ENCODE measurements around the gene ACD.
"Not testable (repeated sequence)": the region's sequence is repeated elsewhere in the genome, so short reads cannot be mapped to it uniquely, and the experiment has no call there.

Gene ACD

DNA sequence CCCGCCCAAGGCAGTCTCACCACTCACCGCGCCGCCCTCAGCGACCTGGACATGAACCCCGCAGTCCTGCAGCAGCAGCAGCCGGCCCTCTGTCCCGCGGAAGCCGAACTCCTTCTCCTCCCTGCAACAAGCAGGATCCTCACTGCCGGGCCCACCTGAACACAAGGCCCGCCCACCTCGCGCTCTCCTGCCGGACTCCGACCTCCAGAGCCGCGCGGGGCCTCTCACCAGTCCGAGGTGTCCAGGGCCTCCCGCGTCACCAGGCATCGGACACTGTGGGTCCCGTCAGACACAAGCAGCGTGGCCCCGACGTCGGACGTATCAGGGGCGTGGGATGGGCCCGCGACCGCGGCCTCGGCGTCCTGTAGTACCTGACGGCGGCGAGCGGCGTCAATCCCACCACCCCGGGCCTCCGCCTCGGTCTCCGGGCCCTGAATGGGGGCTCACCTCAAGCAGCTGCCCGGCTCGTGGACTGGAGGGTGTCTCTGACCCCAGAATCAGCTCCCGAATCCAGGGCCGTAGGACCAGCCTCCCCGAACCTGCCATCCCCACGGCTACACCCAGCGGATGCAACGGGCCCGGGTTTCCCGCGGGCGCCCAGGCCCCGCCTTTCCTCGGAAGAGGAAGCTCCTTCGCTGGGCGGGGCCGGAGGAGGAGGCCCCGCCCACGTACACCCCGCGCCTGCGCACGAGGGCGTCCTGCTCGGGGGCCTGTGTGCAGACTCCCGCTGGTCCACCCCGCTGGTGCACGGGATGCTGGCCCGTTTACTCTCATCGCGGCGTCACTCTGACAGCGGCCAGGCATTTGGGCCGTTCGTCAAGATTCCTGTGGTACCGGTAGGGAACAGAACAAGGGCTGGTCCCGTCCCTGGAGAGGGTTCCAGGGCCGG lies at the start of gene ACD:
TSS of gene ACD (minus strand) at position 586 of the 889 bp plus-strand sequence. CDS start at position 546, 40 bp downstream.
- ATAC-seq (replicated peaks) (peak; percentile 70 to 72), DNase-seq (peak; percentile 89)
- Mint-ChIP-seq H3K4me1 (peaks cover 26 to 50% of the 10 kb centered on the region in 2 donors), H3K27me3 (no peaks in the 10 kb centered on the region), H3K9me3 (no peaks in the 10 kb centered on the region), H3K27ac (peak within 1 kb of the TSS; percentile 97), H3K4me3 (peak within 1 kb of the TSS; percentile 87 to 99), H3K36me3 (peaks cover 22 to 27% of the 10 kb centered on the region in 2 donors)

DNA sequence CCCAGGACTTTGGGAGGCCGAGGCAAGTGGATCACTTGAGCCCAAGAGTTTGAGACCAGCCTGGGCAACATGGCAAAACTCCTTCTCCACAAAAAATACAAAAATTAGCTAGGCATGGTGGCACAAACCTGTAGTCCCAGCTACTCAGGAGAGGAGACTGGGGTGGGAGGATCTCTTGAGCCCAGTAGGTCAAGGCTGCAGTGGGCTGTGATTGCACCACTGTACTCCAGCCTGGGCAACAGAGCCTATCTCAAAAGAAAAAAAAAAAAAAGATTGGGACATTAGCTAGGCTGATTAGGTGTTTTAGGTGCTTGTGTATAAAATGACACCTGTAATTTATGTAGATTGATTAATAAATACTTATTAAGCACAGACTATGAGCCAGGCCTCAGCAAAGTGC lies 49.0 kb upstream of the ACD start:
- Mint-ChIP-seq H3K4me1 (peaks cover 8 to 9% of the 10 kb centered on the region in 2 donors), H3K36me3 (peaks cover 2 to 15% of the 10 kb centered on the region in 2 donors), H3K27ac (no peak overlapping the region), H3K9me3 (no peaks in the 10 kb centered on the region), H3K4me3 (no peak overlapping the region), H3K27me3 (no peaks in the 10 kb centered on the region)
- ATAC-seq (replicated peaks) (no peak), DNase-seq (no peak)

DNA sequence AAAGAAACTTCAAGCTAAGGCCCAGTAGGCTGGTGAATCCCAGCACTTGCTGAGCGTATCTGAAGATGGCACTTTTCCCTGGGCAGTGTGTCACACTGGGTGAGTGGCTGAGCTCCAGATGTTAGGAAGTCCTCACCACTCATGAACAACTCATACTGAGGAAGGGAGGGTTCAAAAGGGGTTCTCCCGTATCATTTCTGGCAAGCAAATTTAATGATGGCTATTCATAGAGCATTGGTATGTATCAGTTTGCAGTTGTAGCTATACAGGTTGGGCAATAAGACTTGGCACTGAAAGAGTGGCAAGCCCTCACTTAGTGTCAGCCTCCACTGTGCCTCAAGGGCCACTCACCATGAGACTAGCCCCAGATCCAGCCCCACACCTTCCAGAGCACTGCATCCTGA lies 48.3 kb upstream of the ACD start:
- peaks cover 5 to 15% of the 10 kb centered on the region in 2 donors for H3K36me3 Mint-ChIP-seq
- H3K27ac Mint-ChIP-seq = no peak overlapping the region
- peaks cover 8 to 9% of the 10 kb centered on the region in 2 donors for H3K4me1 Mint-ChIP-seq
- no peak for ATAC-seq (replicated peaks)
- H3K27me3 Mint-ChIP-seq = no peaks in the 10 kb centered on the region
- no peaks in the 10 kb centered on the region for H3K9me3 Mint-ChIP-seq
- H3K4me3 Mint-ChIP-seq = no peak overlapping the region
- no peak for DNase-seq

DNA sequence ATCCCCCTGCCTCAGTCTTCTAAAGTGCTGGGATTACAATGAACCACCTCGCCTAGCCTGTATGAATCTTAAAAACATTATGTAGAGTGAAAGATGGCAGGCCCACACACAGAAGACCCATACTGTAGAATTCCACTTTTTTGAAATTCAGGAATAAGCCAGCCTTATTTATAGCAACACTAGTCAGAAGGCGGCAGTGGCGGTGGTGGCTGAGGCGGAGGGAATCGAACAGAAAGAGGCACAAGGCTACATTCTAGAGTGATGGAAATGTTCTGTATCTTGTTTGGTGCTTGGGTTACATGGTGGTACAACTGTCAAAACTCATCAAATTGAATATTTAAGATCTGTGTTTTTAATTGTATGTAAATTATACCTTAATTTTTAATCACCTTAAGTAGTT lies 47.7 kb upstream of the ACD start:
- no peak for DNase-seq
- no peak overlapping the region for H3K27ac Mint-ChIP-seq
- H3K9me3 Mint-ChIP-seq = no peaks in the 10 kb centered on the region
- peaks cover 5 to 15% of the 10 kb centered on the region in 2 donors for H3K36me3 Mint-ChIP-seq
- H3K27me3 Mint-ChIP-seq = no peaks in the 10 kb centered on the region
- ATAC-seq (replicated peaks) = no peak
- H3K4me1 Mint-ChIP-seq = peaks cover 8 to 9% of the 10 kb centered on the region in 2 donors
- H3K4me3 Mint-ChIP-seq = no peak overlapping the region

DNA sequence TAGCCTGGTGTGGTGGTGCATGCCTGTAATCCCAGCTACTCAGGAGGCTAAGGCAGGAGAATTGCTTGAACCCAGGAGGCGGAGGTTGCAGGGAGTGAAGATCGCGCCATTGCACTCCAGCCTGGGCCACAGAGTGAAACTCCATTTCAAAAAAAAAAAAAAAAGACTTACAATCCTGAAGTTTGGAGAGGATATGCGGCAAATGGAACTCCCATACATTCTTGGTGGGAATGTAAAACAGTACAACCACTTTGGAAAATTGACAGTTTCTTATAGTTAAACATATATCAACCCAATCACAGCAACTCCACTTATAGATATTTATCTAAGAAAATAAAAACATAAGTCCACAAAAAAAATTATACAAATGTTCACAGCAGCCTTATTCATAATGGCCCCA lies 47.1 kb upstream of the ACD start:
- Mint-ChIP-seq H3K27me3 (no peaks in the 10 kb centered on the region), H3K36me3 (peaks cover 5 to 15% of the 10 kb centered on the region in 2 donors), H3K27ac (no peak overlapping the region), H3K4me1 (peaks cover 8 to 9% of the 10 kb centered on the region in 2 donors), H3K9me3 (no peaks in the 10 kb centered on the region), H3K4me3 (no peak overlapping the region)
- ATAC-seq (replicated peaks) (no peak), DNase-seq (no peak)

DNA sequence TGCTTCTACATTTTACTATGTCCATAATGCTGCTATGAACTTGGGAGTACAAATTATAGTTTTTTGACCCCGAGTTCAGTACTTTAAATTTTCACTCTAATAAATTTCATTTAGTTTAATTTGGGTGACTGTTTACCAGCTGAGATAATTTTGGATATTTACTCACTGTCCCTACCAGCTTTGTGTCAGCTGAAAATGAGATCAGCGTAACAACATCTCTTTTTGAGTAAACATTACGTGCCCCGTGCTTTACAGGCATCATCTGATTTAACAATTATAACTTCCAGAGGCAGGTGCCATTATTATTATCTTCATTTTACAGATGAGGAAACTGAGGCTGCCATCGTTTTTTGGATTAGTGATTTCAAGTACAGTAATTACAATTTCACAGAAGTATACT lies 44.0 kb upstream of the ACD start:
- Mint-ChIP-seq H3K4me3 (no peak overlapping the region), H3K36me3 (peaks cover 3 to 5% of the 10 kb centered on the region in 2 donors), H3K9me3 (no peaks in the 10 kb centered on the region), H3K27ac (no peak overlapping the region), H3K27me3 (no peaks in the 10 kb centered on the region), H3K4me1 (peaks cover 0 to 1% of the 10 kb centered on the region in 2 donors)
- DNase-seq = no peak
- no peak for ATAC-seq (replicated peaks)

DNA sequence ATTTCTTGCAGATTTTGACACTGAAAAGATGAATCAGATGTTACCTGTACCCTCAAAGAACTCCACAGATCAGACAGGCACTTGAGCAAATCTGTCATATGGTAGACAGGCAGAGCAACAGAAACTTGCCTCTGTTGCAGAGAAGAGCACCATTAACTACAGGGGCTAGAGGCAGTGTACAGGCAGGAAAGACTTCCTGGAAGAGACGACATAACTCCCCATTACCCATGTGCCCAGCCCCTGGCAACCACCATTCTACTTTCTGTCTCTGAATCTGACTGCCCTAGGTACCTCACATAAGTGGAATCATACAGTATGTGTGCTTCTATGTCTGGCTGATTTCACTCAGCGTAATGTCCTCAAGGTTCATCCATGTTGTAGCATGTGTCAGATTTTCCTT lies 43.6 kb upstream of the ACD start:
- no peak overlapping the region for H3K27ac Mint-ChIP-seq
- H3K4me3 Mint-ChIP-seq = no peak overlapping the region
- no peaks in the 10 kb centered on the region for H3K9me3 Mint-ChIP-seq
- no peaks in the 10 kb centered on the region for H3K27me3 Mint-ChIP-seq
- H3K4me1 Mint-ChIP-seq = peaks cover 0 to 1% of the 10 kb centered on the region in 2 donors
- DNase-seq (no peak), ATAC-seq (replicated peaks) (no peak)
- H3K36me3 Mint-ChIP-seq = peaks cover 4 to 8% of the 10 kb centered on the region in 2 donors

DNA sequence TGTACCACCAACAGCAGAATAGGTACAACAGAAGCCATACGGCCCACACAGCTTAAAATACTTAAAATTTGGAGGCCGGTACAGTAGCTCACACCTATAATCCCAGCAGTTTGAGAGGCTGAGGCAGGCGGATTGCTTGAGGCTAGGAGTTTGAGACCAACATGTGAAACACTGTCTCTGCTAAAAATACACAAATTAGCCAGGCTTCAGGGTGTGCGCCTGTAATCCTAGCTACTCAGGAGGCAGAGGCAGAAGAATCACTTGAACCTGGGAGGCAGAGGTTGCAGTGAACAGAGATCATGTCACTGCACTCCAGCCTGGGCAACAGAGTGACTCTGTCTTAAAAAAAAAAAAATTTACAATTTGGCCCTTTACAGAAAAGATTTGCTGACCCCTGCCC lies 42.1 kb upstream of the ACD start:
- no peak overlapping the region for H3K27ac Mint-ChIP-seq
- DNase-seq (no peak), ATAC-seq (replicated peaks) (no peak)
- H3K36me3 Mint-ChIP-seq = peaks cover 9 to 19% of the 10 kb centered on the region in 2 donors
- H3K4me1 Mint-ChIP-seq = peaks cover 0 to 1% of the 10 kb centered on the region in 2 donors
- no peaks in the 10 kb centered on the region for H3K9me3 Mint-ChIP-seq
- no peak overlapping the region for H3K4me3 Mint-ChIP-seq
- no peaks in the 10 kb centered on the region for H3K27me3 Mint-ChIP-seq

DNA sequence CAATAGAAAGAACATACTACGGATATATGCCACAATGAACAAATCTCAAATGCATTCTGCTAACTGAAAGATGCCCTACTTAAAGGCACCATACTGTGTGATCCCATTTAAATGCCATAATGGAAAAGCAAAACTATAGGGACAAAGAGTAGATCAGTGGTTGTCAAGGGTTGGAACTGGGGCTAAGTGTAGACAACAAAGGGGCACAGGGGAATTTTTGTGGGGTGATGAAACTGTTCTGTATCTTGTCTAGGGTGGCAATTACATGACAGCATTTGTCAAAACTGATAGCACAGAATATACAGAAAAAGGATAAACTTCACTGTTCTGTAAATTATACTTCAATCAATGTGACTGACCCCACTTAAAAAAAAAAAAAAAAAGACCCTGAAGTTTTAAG lies 41.4 kb upstream of the ACD start:
- H3K9me3 Mint-ChIP-seq = no peaks in the 10 kb centered on the region
- no peak overlapping the region for H3K4me3 Mint-ChIP-seq
- H3K27me3 Mint-ChIP-seq = no peaks in the 10 kb centered on the region
- H3K36me3 Mint-ChIP-seq = peaks cover 9 to 22% of the 10 kb centered on the region in 2 donors
- no peak for ATAC-seq (replicated peaks)
- no peak for DNase-seq
- H3K4me1 Mint-ChIP-seq = peaks cover 0 to 1% of the 10 kb centered on the region in 2 donors
- no peak overlapping the region for H3K27ac Mint-ChIP-seq

DNA sequence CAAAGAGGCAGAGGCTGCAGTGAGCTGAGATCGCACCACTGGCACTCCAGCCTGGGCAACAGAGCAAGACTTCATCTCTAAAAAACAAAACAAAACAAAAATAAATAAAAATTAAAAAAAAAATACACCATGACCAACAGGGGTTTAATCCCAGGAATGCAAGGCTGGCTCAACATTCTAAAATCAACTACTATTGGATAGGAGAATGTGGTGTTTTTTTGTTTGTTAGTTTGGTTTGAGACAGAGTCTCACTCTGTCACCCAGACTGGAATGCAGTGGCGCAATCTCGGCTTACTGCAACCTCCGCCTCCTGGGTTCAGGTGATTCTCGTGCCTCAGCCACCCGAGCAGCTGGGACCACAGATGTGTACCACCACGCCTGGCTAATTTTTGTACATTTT lies 39.2 kb upstream of the ACD start:
- Mint-ChIP-seq H3K4me3 (no peak overlapping the region), H3K36me3 (peaks cover 9 to 17% of the 10 kb centered on the region in 2 donors), H3K27ac (no peak overlapping the region), H3K9me3 (no peaks in the 10 kb centered on the region), H3K4me1 (peaks cover 0 to 6% of the 10 kb centered on the region in 2 donors), H3K27me3 (no peaks in the 10 kb centered on the region)
- DNase-seq (no peak), ATAC-seq (replicated peaks) (no peak)

DNA sequence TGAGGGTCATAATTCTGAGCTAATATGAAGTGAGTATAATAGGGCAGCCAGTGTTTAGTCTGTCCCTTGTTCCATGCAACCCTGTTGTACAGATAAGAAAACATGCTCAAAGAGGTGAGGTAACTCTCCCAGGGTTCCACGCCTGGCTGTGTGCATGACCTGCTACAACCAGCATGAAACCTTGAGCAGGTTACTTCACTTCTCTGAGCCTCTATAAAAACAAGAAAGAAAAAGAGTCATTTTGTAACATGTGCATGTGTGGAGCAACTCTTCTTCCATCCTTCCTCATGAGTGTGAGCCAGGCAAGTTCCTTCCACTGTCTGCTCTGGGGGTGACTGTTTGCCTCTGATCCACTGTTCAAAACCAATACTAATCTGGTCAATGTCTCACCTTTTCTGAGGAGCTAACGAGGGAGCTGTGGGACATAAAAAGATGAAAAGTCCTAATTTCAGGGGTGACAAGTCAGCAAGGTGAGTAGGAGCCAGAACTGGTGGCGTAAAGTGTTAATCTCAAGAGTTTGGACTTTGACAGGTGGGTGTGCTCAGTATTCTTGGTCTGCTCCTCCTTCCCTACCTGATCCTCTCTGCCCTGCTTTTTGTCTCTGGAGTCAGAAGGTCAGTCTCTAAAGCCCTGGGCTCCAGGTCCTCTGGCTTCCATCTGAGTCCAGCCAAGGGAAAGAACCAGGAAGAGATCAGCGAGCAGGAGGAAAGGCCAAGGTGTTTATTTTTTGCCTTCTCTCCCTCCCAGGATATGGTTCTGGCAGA lies 37.5 kb upstream of the ACD start:
- no peak for ATAC-seq (replicated peaks)
- peaks cover 6 to 17% of the 10 kb centered on the region in 2 donors for H3K36me3 Mint-ChIP-seq
- no peaks in the 10 kb centered on the region for H3K27me3 Mint-ChIP-seq
- H3K4me1 Mint-ChIP-seq = peaks cover 0 to 19% of the 10 kb centered on the region in 2 donors
- DNase-seq = no peak
- H3K4me3 Mint-ChIP-seq = no peak overlapping the region
- H3K27ac Mint-ChIP-seq = no peak overlapping the region
- no peaks in the 10 kb centered on the region for H3K9me3 Mint-ChIP-seq

DNA sequence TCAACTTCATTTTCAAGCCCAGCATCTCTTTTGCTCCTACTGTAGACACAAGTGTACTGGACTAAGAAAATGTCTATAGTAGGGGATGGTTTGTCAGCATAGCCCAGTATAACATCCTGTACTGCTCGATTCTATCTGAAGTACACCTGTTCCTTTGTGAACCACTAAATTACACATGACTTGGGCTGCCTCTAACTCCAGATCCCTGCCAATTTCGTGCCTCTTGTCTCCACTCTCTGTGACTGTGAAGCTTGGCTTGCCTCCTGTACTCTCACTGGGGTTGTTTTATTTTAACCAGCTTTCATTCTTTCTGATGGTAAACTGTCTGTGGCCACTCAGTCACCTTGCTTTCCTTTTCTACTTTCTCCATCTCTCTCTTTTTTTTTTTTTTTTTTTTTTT lies 34.6 kb upstream of the ACD start:
- H3K27ac Mint-ChIP-seq = no peak overlapping the region
- H3K4me1 Mint-ChIP-seq = peaks cover 5 to 35% of the 10 kb centered on the region in 2 donors
- no peaks in the 10 kb centered on the region for H3K9me3 Mint-ChIP-seq
- H3K27me3 Mint-ChIP-seq = no peaks in the 10 kb centered on the region
- no peak for DNase-seq
- peaks cover 10 to 25% of the 10 kb centered on the region in 2 donors for H3K36me3 Mint-ChIP-seq
- no peak overlapping the region for H3K4me3 Mint-ChIP-seq
- no peak for ATAC-seq (replicated peaks)

DNA sequence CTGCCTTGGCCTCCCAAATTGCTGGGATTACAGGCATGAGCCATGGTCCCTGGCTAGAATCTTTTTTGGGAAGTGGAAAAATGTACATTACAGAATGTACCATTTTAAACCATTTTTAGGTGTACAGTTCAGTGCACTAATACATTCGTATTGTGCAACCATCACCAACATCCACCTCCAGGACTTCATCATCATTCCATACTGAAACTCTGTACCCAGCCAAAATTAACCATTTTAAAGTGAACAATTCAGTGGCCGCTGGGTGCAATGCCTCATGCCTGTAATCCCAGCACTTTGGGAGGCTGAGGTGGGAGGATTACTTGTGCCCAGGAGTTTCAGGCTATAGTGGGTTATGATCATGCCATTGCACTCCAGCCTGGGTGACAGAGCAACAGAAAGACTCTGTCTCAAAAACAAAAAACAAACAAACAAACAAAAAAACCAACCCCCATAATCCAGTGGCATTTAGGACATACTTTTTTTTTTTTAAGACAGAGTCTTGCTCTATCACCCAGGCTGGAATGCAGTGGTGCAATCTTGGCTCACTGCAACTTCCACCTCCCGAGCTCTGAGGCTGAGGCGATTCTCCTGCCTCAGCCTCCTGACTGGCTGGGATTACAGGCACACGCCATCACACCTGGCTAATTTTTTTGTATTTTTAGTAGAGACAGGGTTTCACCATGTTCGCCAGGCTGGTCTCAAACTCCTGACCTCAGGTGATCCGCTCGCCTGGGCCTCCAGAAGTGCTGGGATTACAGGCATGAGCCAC lies 33.6 kb upstream of the ACD start:
- Mint-ChIP-seq H3K36me3 (peaks cover 10 to 23% of the 10 kb centered on the region in 2 donors), H3K4me1 (peaks cover 5 to 35% of the 10 kb centered on the region in 2 donors)
- not testable (repeated sequence) for H3K27ac Mint-ChIP-seq; ATAC-seq (replicated peaks); H3K4me3 Mint-ChIP-seq; H3K27me3 Mint-ChIP-seq; H3K9me3 Mint-ChIP-seq; DNase-seq
